Embryonic facial prominence (tissue), 1 donor: Measurements from ENCODE around the gene RGS9.
"Not testable (repeated sequence)": the region's sequence is repeated elsewhere in the genome, so short reads cannot be mapped to it uniquely, and the experiment has no call there.

Source experiments
- DNase-seq: peaks from one replicate; pipeline ENCODE4 v3.0.0-alpha.2; 2016; ENCODE audit errors: extremely low spot score

RGS9 gene

GRCh38 chr17:65183736-65184135 lies 46.6 kb downstream of the RGS9 start:
- no peak for DNase-seq

DNA sequence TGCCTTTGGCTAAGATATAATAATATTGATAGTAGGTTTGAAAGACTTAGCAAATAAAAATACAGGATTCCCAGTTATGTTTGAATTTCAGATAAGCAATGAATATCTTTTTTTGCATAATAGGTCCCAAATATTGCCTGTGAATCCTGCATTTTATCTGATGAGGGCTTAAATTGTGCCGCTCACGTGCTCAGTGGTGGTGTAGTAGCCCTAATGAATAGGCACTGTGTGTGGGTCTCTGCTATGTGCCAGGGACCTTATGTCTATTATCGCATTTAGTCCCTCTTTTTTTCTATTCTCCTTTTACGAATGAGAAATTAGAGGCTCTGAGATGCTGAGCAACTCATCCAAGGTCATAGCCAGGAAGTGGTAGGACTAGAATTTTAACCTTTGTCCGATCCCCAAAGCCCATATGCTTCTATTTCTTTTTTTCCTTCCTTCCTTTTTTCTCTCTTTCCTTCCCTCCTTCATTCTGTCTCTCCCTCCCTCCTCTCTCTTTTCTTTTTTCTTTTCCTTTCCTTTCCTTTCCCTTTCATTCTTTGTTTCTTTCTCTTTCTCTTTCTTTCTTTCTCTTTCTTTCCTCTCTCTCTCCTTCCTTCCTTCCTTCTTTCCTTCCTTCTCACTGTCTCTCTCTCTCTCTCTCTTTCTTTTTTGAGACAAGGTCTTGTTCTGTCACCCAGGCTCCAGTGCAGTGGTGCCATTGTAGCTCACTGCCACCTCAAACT lies 47.2 kb downstream of the RGS9 start:
- DNase-seq = no peak

DNA sequence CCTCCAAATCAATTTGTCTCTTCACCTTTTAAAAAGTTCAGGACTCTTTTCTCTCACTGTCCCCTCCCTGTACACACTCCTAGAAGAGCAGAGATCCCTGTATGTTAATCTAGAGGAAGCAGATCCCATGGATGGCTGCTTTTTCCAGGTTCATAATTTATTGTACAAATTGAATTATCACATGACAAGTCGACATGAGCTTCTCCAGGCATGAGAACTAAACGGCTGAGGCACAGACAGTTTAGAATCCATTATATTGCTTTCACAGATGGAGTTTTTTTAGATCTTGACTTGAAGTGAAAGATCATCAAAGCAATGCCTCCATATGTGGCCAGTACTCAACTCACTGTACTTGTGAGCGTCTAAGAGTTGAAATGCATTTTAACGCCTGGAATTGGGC lies 47.9 kb downstream of the RGS9 start:
- DNase-seq = no peak

DNA sequence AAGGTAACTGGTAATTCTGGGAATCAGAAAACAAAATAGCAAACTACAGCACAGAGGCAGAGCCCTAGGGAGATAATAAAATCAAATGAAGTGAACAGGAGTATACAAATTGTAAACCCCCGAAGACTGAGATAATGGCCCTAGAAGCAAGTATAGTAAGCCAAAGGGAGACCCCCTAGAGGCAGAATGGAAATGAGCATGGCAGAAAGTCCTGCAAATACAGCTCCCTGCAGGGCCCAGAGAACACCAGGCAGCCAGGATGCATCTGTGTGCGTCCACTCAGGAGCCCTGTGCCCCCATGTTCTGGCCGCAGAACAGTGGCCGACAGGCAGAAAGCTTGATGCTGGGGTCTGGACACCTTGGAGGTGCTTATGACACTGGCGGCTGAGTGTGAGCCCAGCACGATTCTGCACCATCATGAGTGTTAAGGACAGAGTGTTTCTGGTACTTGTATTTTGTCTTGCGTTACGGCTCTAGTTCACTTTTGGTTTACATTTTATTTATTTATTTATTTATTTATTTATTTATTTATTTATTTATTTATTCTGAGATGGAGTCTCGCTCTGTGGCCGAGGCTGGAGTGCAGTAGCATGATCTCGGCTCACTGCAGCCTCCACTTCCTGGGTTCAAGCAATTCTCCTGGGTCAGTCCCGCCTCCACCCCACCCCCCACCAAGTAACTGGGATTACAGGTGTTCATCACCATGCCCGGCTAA lies 48.7 kb downstream of the RGS9 start:
- DNase-seq = no peak

DNA sequence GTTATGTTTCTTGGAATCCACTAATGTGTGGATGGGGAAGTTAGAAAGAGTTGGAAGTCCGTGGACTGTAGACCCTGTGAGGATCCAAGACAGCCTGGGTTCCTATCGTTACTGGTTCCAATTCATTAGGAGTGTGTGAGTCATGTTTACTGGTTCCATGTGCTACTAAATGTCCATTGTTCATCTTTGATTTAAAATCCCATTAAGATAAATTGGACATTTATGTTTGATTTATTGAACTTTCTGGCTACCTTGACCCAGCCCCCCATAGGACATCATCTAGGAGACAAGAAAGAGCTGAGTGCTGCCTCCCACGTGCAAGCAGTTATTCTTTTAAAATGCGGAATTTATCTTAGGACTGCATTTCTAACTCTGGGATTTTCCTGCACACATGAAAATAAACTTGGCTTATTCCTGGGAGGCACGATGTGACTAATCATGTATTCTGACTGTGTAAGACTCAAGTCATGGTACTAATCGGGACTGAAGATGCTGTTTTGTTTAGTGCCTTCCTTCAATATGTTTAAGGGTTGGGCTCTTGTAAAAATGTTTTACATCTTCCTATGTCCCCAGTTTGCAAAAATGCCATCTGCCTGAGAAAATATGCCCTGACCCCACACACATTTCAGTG lies 53.4 kb downstream of the RGS9 start:
- no peak for DNase-seq

GRCh38 chr17:65191811-65192740 lies 54.9 kb downstream of the RGS9 start:
- DNase-seq = no peak

- no peak for DNase-seq
Observed at GRCh38 chr17:65193305-65193704, 56.1 kb downstream of the RGS9 start.

DNA sequence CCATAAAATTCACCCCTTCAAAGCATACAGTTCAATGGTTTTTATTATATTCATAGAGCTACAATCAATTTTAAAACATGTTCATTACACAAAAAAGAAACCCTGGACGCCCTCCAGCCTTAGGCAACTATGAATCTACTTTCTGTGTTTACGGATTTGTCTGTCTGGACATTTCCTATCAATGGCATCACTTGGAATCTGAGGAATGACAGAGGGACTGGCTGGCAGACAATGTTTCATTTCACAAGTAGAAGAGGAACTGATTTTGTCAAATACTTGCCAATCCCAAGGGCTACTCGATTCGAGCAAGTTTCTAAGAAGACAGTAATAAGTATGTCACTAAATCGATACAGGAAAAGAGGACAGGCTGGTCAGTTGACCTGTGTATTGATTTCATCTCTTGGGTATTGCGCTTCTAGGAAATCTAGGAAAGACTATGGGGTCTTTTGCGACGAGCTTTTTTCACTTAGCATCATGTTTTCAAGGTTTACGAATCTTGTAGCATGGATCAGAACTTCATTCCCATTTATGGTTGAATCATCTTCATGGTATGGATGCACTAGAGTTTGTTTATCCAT lies 56.6 kb downstream of the RGS9 start:
- no peak for DNase-seq

DNA sequence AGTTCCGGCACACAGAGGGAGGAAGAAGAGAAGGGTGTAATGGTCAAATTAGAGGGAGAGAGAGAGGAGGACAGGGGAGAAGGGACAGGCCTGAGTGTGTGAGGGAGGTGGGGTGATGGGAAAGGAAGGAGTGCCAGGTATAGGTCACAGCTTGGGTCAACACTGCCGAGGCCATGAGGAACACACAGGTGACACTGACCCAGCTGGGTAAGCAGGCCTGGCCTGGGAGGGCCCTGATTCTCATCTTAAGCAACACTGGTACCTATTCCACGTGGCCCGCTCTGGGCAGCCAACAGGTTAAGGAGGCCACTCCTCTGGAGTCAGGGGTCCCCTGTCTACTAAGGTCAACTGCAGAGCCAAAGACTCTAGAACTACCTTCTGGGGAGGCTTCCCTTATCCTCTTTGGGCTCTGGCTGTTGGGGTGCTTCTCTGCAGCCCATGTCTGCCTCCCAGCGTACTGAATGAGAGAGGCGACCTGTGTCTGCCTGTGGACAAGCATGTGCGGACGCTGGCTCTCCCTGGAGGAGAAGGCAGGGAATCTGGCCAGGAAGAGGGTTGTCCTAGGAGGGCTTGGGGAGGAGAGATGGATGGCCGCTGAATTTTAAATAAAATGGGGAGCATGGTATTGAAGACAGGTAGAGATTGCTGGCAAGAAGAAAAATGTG lies 57.6 kb downstream of the RGS9 start:
- no peak for DNase-seq

GRCh38 chr17:65195716-65196115 lies 58.5 kb downstream of the RGS9 start:
- no peak for DNase-seq

DNA sequence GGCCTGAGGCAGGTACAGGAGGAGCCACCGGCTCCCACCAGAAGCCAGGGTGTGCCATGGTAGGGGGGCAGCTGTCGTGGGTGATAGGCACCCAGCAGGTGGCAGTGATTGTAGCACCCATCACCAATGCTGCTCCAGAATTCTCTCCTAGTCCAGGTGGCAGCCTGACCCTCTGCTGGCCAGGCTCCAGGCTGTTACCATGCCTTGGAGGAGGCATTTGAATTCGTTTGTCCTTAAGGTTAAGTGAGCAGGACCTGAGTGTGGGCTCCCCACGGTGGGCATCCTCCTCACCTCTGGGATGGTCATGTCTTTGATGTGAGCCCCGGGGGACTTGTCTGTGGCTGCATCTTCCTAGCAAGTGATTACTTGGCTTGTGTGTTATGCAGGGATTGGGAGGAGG lies 59.4 kb downstream of the RGS9 start:
- DNase-seq = no peak

GRCh38 chr17:65197201-65197600 lies 60.0 kb downstream of the RGS9 start:
- no peak for DNase-seq

DNA sequence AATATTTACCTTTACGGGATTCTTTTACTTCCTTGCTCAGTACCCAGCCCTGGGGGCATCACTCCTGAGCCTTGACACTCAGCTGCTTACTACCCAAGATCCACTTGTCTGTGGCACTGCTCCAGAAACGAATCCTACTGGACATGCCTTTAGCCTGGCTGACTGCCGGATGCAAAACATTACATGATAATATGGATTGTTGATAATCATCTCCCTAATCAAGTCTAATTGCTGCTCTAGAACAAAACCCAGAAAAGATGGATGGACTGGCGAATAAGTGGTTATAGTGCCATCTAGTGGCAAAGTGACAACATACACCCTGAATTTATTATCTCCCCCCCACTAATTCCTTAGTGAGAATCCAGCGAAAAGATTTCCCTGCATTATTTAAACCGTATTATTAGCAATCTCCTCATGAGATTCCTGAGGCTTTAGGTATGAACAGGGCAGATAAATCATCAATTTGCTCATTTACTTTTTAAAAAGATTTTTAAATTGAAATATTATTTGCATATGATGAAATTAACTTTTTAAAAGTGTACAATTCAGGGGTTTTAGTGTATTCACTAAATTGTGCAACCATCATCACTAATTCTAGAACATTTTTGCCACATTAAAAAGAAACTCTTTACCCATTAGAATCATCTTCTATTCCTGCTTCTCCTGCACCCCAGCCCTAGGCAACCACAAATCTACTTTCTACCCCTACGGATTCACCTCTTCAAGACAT lies 61.6 kb downstream of the RGS9 start:
- DNase-seq = peak; percentile 68

DNA sequence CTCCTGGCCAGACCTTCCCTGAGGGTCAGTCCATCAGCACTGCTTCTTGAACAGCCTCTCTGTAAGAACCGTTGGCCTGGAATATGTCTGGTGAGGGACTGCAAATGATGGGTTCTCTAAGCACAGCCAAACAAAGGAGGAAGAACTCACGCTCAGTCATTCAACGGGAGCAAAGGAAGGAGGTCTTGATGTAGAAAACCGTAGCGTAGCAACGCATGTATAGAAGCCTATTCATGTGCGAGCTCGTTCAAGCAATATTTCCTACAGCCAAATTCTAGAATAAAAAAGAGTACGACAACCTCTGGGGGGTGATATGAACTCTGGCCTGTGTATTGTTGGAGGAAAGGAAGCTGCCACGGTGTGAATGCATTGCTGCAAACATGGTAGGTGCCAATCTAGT lies 64.2 kb downstream of the RGS9 start:
- no peak for DNase-seq

GRCh38 chr17:65202844-65203571 lies 65.8 kb downstream of the RGS9 start:
- no peak for DNase-seq

GRCh38 chr17:65204001-65204400 lies 66.8 kb downstream of the RGS9 start:
- no peak for DNase-seq

GRCh38 chr17:65205655-65206054 lies 68.5 kb downstream of the RGS9 start:
- no peak for DNase-seq

- not testable (repeated sequence) for DNase-seq
Observed at GRCh38 chr17:65207448-65207847, 70.3 kb downstream of the RGS9 start.

DNA sequence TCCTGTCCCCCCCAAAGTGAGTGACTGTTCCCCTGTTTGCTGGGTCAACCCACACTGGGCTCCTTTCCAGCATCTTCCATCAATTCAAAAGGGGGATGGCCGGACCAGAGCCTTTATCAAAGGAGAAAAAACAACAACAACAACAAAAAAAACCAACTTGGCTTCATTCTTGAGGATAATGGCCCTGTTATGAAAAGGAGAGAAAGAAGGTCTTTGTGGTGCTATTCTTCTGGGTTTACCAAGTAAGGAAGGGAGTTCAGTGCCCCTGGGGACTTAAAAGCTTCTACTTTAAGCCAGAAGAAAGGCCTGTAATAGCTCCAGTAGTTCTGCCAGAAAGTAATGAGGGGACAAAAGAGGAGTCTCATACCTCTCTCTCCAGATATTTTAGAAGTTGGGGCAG lies 71.5 kb downstream of the RGS9 start:
- DNase-seq = no peak

- no peak for DNase-seq
Observed at GRCh38 chr17:65218261-65218660, 81.1 kb downstream of the RGS9 start.
